Pancreas (tissue), 10 donors: ENCODE results near the gene ZC3H7B. TPM values are rescaled to one million over a fixed set of nuclear protein-coding genes. Genes with fewer than 3 reads are reported as not detected.

ENCODE experiments used
- ATAC-seq, 4 donors: fragments of 200-7000 bp; cut with Tn5 transposase; one replicate each; pipeline versions ENCODE4 v1.8.0 to v1.9.1; 2020; ENCODE audit warnings: mild to moderate bottlenecking in 4 of 4, moderate library complexity in 4 of 4
- DNase-seq, 6 donors: peaks; one replicate each; pipeline ENCODE4 v3.0.0-alpha.2; 2020
- FAIRE-seq: peaks from 2 replicates; lab custom pipeline; 2012; peaks lifted over from hg19 to GRCh38; lab: Jason Lieb, UNC
- H3K27ac ChIP-seq, 4 donors: fragments of 200-600 bp; sonication (generic); 1 replicate in 3 of 4; 2 replicates in 1 of 4; pipeline versions ENCODE4 v1.5.0 to v1.8.0; 2020
- H3K27me3 ChIP-seq, 4 donors: fragments of 200-600 bp; one replicate each; pipeline ENCODE4 v1.8.0; 2021
- H3K36me3 ChIP-seq, 3 donors: fragments of 200-600 bp; sonication (generic) in 1 of 3; one replicate each; pipeline versions ENCODE4 v1.5.0 to v1.8.0; 2020 to 2021
- H3K4me1 ChIP-seq, 3 donors: fragments of 200-600 bp; one replicate each; pipeline ENCODE4 v1.8.0; 2021
- H3K4me3 ChIP-seq, 4 donors: fragments of 200-600 bp; sonication (generic) in 2 of 4; one replicate each; pipeline versions ENCODE4 v1.5.0 to v1.8.0; 2020 to 2021
- H3K9me3 ChIP-seq, 4 donors: fragments of 200-600 bp; one replicate each; pipeline ENCODE4 v1.8.0; 2021
- CTCF ChIP-seq, 4 donors: fragments of 200-600 bp; sonication (generic) in 3 of 4; IDR thresholded peaks; one replicate each; pipeline versions ENCODE4 v1.5.0 to v1.8.0; 2021; ENCODE audit warnings: antibody characterized with exemption in 4 of 4
- WGBS, 2 donors: extraction: QIAGEN DNeasy Blood & Tissue Kit; methylation state at CpG; one replicate each; pipeline ENCODE4 v1.1.7; 2013; 5-methylcytosine and 5-hydroxymethylcytosine counted together
- intact Hi-C, 3 donors: fragments of 100-400 bp; cut with DNase I; formaldehyde crosslinking; loops; one replicate each; pipeline versions ENCODE4 v1.11.1 to v1.14.2; 2022
- polyA plus RNA-seq, 2 donors: library from polyadenylated mRNA; stranded (reverse); fragments of 200-250 nt; gene quantifications; one replicate each; pipeline ENCODE4 v1.2.3, GENCODE V29; 2013
- total RNA-seq, 6 donors: library from RNA; stranded (reverse); fragmentation: NEBNext Ultra II Directional in 4 of 6; extraction: Animal tissue kit (Norgen Biotek cat#: 25700) in 4 of 6; gene quantifications; one replicate each; pipeline versions ENCODE4 v1.2.1 to v1.2.4, GENCODE V29; 2021 to 2023
- donor health status: healthy with polysubstance abuse.
- donor health status: DM: no; HTN: no; CAD: no; lungs with moderate emphysema.
- donor health status: DM: no; HTN: no; CAD: no.
- donor health status: control.
- donor health status: control.
- donor health status: Bipolar disorder and iron deficiency.
- donor health status: DM: yes; HTN: yes; CAD: no.
- donor health status: DM: no; HTN: no; CAD: no.
- donor health status: DM: no; HTN: no; CAD: no.
- donor health status: DM: yes; HTN: yes; CAD: no.

ZC3H7B gene
- total and polyA plus RNA-seq, 8 donors: 20.9 to 46.8 (median 27.0) TPM

DNA sequence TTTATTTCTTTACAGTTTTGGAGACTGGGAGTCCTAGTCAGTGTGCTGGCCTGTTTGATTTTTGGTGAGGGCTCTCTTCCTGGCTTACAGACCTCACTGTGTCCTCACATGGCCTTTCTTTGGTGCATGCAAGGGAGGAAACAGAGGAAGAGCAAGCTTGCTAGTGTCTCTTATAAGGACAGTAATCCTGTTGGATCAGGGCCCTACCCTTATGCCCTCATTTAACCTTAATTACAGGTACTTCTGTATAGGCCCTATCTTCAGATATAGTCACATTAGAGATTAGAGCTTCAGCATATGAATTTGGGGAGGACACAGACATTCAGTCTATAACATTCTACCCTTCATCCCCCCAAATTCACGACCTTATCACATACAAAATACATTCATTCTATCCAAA lies 14.3 kb downstream of the ZC3H7B start:
- H3K36me3 ChIP-seq: no peaks in the 10 kb centered on the region
- no peaks in the 10 kb centered on the region for H3K27me3 ChIP-seq
- H3K4me3 ChIP-seq: no peak overlapping the region
- DNase-seq: no peak
- no peaks in the 10 kb centered on the region for H3K4me1 ChIP-seq
- no peak for TF ChIP-seq CTCF (IDR thresholded peaks at IDR 0.05)
- 55 to 67% methylated on average over 1 of the region's 1 CpG for WGBS, 2 donors
- no peak overlapping the region for H3K27ac ChIP-seq
- no peak for ATAC-seq
- no peak for FAIRE-seq
- H3K9me3 ChIP-seq: no peaks in the 10 kb centered on the region
- intact Hi-C loops: no loop called here

DNA sequence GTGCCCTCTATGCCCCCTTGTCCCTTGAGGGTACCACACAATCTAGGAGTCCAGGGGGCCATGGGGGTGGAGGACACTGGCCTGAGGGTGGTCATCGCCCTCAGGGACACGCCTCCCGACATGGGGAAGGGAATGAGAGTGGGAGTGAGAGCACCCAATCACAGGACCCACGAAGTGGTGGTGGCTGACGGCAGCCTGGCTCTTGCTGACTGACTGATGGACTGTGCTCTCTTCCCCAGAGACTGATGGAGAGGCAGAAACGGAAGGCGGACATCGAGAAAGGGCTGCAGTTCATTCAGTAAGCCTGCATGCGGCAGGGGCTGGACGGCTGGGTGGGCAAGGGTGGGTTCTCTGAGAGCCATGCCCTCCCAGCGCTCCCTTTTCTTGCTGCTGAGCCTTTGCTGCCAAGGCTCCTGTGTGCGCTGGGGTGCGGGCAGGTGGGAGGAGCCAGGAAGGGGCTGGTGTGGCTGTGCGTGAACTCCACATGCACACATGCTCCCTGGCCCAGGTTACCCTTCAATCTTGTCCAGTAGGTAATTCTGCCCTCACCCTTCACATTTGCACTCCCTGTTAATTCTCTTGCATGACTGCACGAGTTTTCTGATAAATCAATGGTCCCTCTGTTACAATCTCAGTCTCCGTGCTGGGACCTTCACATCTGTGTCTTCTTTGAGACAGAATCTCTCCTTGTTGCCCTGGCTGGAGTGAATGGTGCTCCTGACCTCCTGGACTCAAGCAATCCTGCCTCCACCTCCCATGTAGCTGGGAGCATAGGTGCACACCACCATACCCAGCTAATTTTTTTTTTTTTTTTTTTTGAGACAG lies 19.3 kb downstream of the ZC3H7B start:
- WGBS, 2 donors: 93 to 94% methylated on average over 16 of the region's 16 CpGs
- ATAC-seq (no peak), DNase-seq (no peak), FAIRE-seq (no peak)
- no peak for TF ChIP-seq CTCF (IDR thresholded peaks at IDR 0.05)
- H3K9me3 ChIP-seq: no peaks in the 10 kb centered on the region
- peaks cover 0 to 13% (median 0%) of the 10 kb centered on the region in 3 donors for H3K36me3 ChIP-seq
- no peaks in the 10 kb centered on the region for H3K4me1 ChIP-seq
- H3K27me3 ChIP-seq: no peaks in the 10 kb centered on the region
- intact Hi-C loops: no loop called here
- no peak overlapping the region for H3K4me3 ChIP-seq
- H3K27ac ChIP-seq: no peak overlapping the region

DNA sequence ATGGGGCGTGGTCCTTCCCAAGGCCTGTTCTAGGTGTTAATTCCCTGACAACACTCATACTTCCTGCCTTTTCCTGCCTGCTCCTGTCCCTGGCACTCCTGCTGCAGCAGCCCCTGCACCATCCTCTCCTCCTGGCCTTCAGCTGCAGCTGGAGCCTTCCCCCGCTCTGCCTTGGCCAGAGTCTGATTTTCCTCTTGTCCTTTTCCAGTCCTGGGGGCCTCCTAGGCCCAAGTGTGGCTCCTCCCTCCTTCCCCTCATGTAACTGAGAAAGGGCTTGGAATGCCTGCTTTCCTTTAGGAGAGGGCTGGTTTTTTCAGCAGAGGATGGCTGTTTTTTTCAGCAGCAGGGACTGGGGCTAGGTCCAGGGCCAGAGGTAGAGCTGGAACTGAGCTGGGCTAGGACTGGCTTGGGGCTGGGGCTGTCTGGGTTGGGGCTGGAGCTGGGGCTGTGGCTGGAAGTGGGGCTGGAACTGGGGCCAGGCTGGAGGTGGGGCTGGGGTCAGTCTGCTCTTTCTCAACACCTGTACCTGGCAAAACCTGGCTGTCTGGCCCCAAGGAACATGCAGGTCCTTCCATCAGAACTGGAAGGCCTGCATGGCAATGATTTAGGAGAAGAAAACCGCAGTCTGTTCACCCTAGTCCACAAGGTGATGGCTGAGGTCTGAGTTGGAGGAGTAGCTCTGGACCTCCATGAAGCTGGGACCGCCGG lies 23.6 kb downstream of the ZC3H7B start:
- H3K27ac ChIP-seq: no peak overlapping the region
- DNase-seq (no peak), ATAC-seq (no peak), FAIRE-seq (no peak)
- intact Hi-C loops: no loop called here
- no peak overlapping the region for H3K4me3 ChIP-seq
- no peaks in the 10 kb centered on the region for H3K4me1 ChIP-seq
- no peak for TF ChIP-seq CTCF (IDR thresholded peaks at IDR 0.05)
- H3K36me3 ChIP-seq: peaks cover 0 to 44% (median 15%) of the 10 kb centered on the region in 3 donors
- WGBS, 2 donors: 95 to 97% methylated on average over 5 of the region's 5 CpGs
- no peaks in the 10 kb centered on the region for H3K9me3 ChIP-seq
- no peaks in the 10 kb centered on the region for H3K27me3 ChIP-seq

DNA sequence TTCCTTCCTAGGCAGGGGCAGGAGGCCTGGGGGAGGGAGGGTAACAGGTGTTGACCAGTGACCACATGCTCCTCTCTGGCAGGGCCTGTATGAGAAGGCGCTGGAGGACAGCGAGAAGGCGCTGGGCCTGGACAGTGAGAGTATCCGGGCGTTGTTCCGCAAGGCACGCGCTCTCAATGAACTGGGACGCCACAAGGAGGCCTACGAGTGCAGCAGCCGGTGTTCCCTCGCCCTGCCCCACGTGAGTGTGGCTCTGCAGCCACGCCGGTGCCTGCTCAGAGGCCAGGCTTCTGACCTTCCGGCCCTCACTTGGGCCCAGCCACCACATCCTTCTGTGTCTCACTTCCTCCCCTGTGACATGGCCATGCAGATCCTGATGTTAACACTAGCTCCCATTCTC lies 25.8 kb downstream of the ZC3H7B start:
- Histone ChIP-seq H3K9me3 (no peaks in the 10 kb centered on the region), H3K4me1 (no peaks in the 10 kb centered on the region), H3K27me3 (no peaks in the 10 kb centered on the region), H3K27ac (no peak overlapping the region), H3K4me3 (no peak overlapping the region), H3K36me3 (peaks cover 0 to 44% (median 18%) of the 10 kb centered on the region in 3 donors)
- intact Hi-C loops: no loop called here
- WGBS, 2 donors: 93% methylated on average over 16 of the region's 16 CpGs
- no peak for DNase-seq
- no peak for TF ChIP-seq CTCF (IDR thresholded peaks at IDR 0.05)
- no peak for ATAC-seq
- no peak for FAIRE-seq
